ENCODE data around the gene MMP14. TPM values are rescaled to one million over a fixed set of nuclear protein-coding genes. Genes with fewer than 3 reads are reported as not detected.

Gene MMP14
- total RNA-seq, 1 experiment from 2014 or later = 57.2 TPM

DNA sequence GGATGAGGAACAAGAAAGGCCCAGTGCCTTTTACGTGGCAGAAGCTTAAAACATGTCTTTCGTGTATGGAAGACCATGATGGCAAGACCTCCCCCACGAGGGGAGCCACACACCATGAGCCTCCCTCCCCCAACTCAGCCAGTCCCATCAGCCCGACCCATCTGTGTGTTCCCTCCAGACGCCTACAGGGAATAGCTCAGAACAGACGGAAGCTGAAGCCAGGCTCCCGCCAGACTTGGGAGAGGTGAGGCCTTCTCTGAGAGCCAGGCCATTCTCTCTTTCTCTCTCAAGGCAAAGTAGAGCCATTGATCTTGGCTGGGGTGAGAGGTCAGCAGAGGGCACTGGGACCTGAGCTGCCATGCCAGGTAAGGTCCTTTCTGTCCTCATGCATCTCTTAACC is 56.1 kb downstream of the MMP14 start:
- no peaks in the 10 kb centered on the region for H3K4me1 Mint-ChIP-seq (ENCODE audit: low read depth, unreplicated experiment)
- TF ChIP-seq, protein P1, sequence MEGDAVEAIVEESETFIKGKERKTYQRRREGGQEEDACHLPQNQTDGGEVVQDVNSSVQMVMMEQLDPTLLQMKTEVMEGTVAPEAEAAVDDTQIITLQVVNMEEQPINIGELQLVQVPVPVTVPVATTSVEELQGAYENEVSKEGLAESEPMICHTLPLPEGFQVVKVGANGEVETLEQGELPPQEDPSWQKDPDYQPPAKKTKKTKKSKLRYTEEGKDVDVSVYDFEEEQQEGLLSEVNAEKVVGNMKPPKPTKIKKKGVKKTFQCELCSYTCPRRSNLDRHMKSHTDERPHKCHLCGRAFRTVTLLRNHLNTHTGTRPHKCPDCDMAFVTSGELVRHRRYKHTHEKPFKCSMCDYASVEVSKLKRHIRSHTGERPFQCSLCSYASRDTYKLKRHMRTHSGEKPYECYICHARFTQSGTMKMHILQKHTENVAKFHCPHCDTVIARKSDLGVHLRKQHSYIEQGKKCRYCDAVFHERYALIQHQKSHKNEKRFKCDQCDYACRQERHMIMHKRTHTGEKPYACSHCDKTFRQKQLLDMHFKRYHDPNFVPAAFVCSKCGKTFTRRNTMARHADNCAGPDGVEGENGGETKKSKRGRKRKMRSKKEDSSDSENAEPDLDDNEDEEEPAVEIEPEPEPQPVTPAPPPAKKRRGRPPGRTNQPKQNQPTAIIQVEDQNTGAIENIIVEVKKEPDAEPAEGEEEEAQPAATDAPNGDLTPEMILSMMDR (IDR thresholded peaks at IDR 0.05; ENCODE audit: insufficient read depth in 1 of 2, low read depth in 1 of 2, low read length in 1 of 2, severe bottlenecking in 1 of 2, unreplicated experiment in 1 of 2) = no peak
- ChIA-PET POLR2A (no interaction called here), CTCF (interaction anchor here (1.2 kb wide), 1 partner anchor 10 kb away, joined by 6 read pairs; the partner anchor contains the start of gene REM2)
- no TSS peak for BruUV-seq (replicated peaks)
- H3K27me3 ChIP-seq (replicated peaks; ENCODE audit: control insufficient read depth, insufficient read depth, low read length) = no peaks in the 10 kb centered on the region
- DNase-seq = no peak
- H3K9me3 Mint-ChIP-seq (ENCODE audit: unreplicated experiment) = no peaks in the 10 kb centered on the region
- no peaks in the 10 kb centered on the region for H3K9me3 ChIP-seq
- no peak overlapping the region for H3K4me3 ChIP-seq (ENCODE audit: low read depth, low read length)
- H3K27me3 Mint-ChIP-seq (ENCODE audit: insufficient read depth, unreplicated experiment) = no peaks in the 10 kb centered on the region
- intact Hi-C loops (cut with micrococcal nuclease; ENCODE audit: unreplicated experiment) = no loop called here
- H3K4me1 ChIP-seq = 0 out of 2 replicates have a peak, but pooled peaks cover 2% of the 10 kb centered on the region
- no peak overlapping the region for H3K4me3 Mint-ChIP-seq (ENCODE audit: unreplicated experiment)
- no peaks in the 10 kb centered on the region for H3K36me3 Mint-ChIP-seq (ENCODE audit: insufficient read depth, unreplicated experiment)
- H3K27ac Mint-ChIP-seq (ENCODE audit: unreplicated experiment) = no peak overlapping the region
- no peaks in the 10 kb centered on the region for H3K36me3 ChIP-seq (ENCODE audit: control insufficient read depth, insufficient read depth, low read length)

DNA sequence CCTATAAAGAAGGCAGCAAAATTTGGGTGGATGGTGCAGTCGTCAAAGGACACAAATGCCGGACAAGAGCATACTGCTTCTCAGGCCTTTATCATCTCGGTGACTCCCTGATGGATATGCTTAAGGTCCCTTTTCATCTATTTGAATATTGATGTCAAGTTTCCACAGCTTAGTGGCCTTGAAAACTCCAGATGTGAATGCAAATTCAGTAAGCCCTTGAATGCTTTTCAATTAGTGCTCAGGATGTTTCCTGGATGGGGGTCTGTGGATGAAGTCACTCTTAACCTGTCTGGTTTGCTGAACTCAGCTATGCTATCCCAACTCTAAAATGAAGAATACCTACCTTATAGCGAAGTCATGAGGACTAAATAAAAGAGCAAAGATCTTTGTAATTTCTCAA is 57.3 kb downstream of the MMP14 start:
- TF ChIP-seq, protein P1 (IDR thresholded peaks at IDR 0.05; ENCODE audit: insufficient read depth in 1 of 2, low read depth in 1 of 2, low read length in 1 of 2, severe bottlenecking in 1 of 2, unreplicated experiment in 1 of 2) = no peak
- Mint-ChIP-seq H3K4me3 (ENCODE audit: unreplicated experiment) (no peak overlapping the region), H3K27ac (ENCODE audit: unreplicated experiment) (no peak overlapping the region), H3K9me3 (ENCODE audit: unreplicated experiment) (no peaks in the 10 kb centered on the region), H3K27me3 (ENCODE audit: insufficient read depth, unreplicated experiment) (no peaks in the 10 kb centered on the region), H3K36me3 (ENCODE audit: insufficient read depth, unreplicated experiment) (no peaks in the 10 kb centered on the region), H3K4me1 (ENCODE audit: low read depth, unreplicated experiment) (no peaks in the 10 kb centered on the region)
- Histone ChIP-seq H3K9me3 (no peaks in the 10 kb centered on the region), H3K4me1 (0 out of 2 replicates have a peak, but pooled peaks cover 7% of the 10 kb centered on the region), H3K36me3 (ENCODE audit: control insufficient read depth, insufficient read depth, low read length) (peaks cover 1% of the 10 kb centered on the region), H3K4me3 (ENCODE audit: low read depth, low read length) (no peak overlapping the region), H3K27me3 (replicated peaks; ENCODE audit: control insufficient read depth, insufficient read depth, low read length) (no peaks in the 10 kb centered on the region)
- no TSS peak for BruUV-seq (replicated peaks)
- POLR2A ChIA-PET = no interaction called here
- intact Hi-C loops (cut with micrococcal nuclease; ENCODE audit: unreplicated experiment) = no loop called here
- no peak for DNase-seq
- CTCF ChIA-PET = no interaction called here

DNA sequence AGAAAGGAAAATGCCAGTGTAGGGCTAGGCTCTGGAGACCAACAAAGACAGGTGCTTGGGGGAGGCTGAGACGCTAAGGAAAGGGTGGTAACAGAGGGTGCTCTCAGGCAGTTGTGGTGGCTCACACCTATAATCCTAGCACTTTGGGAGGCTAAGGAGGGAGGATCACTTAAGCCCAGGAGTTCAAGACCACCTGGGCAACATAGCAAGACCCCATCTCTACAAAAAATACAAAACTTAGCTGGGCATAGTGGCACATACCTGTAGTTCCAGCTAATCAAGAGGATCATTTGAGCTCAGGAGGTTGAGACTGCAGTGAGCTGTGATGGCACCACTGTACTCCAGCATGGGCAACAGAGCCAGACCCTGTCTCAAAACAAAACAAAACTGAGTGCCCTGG is 59.0 kb downstream of the MMP14 start:
- intact Hi-C loops (cut with micrococcal nuclease; ENCODE audit: unreplicated experiment) = no loop called here
- BruUV-seq (replicated peaks) = no TSS peak
- Histone ChIP-seq H3K4me3 (ENCODE audit: low read depth, low read length) (no peak overlapping the region), H3K4me1 (0 out of 2 replicates have a peak, but pooled peaks cover 7% of the 10 kb centered on the region), H3K36me3 (ENCODE audit: control insufficient read depth, insufficient read depth, low read length) (peaks cover 2% of the 10 kb centered on the region), H3K9me3 (no peaks in the 10 kb centered on the region), H3K27me3 (replicated peaks; ENCODE audit: control insufficient read depth, insufficient read depth, low read length) (no peaks in the 10 kb centered on the region)
- H3K36me3 Mint-ChIP-seq (ENCODE audit: insufficient read depth, unreplicated experiment) = no peaks in the 10 kb centered on the region
- no peak overlapping the region for H3K4me3 Mint-ChIP-seq (ENCODE audit: unreplicated experiment)
- H3K27me3 Mint-ChIP-seq (ENCODE audit: insufficient read depth, unreplicated experiment) = no peaks in the 10 kb centered on the region
- no peaks in the 10 kb centered on the region for H3K9me3 Mint-ChIP-seq (ENCODE audit: unreplicated experiment)
- no peak for DNase-seq
- POLR2A ChIA-PET = no interaction called here
- no peaks in the 10 kb centered on the region for H3K4me1 Mint-ChIP-seq (ENCODE audit: low read depth, unreplicated experiment)
- TF ChIP-seq, protein P1 (IDR thresholded peaks at IDR 0.05; ENCODE audit: insufficient read depth in 1 of 2, low read depth in 1 of 2, low read length in 1 of 2, severe bottlenecking in 1 of 2, unreplicated experiment in 1 of 2) = no peak
- H3K27ac Mint-ChIP-seq (ENCODE audit: unreplicated experiment) = no peak overlapping the region
- CTCF ChIA-PET = no interaction called here

All from Caco-2 (cell line).